BLaER1 treated with 17β-estradiol and CSF1 and Interleukin-3, amounts not matched to agents 10 nM and 100 nM (cell line): ENCODE measurements around the gene MSLN.

Experiments
- H3K27ac ChIP-seq, 11 experiments: shearing (Covaris generic); formaldehyde crosslinking; 2 replicates each; pipeline ENCODE4 v1.8.1; 2022
- H3K27me3 ChIP-seq, 11 experiments: shearing (Covaris generic); formaldehyde crosslinking; 2 replicates each; pipeline ENCODE4 v1.8.1; 2022
- H3K36me3 ChIP-seq, 11 experiments: shearing (Covaris generic); formaldehyde crosslinking; 2 replicates each; pipeline ENCODE4 v1.8.1; 2022
- H3K4me1 ChIP-seq, 10 experiments: shearing (Covaris generic); formaldehyde crosslinking; 2 replicates each; pipeline ENCODE4 v1.8.1; 2022
- H3K4me2 ChIP-seq, 11 experiments: shearing (Covaris generic); formaldehyde crosslinking; 2 replicates each; pipeline ENCODE4 v1.8.1; 2022
- H3K4me3 ChIP-seq, 10 experiments: shearing (Covaris generic); formaldehyde crosslinking; 2 replicates each; pipeline ENCODE4 v1.8.1; 2022
- H3K9ac ChIP-seq, 11 experiments: shearing (Covaris generic); formaldehyde crosslinking; 2 replicates each; pipeline ENCODE4 v1.8.1; 2022
- H3K9me3 ChIP-seq, 11 experiments: shearing (Covaris generic); formaldehyde crosslinking; replicated peaks in 1 of 11; 2 replicates each; pipeline ENCODE4 v1.8.1; 2022
- H4K20me1 ChIP-seq, 11 experiments: shearing (Covaris generic); formaldehyde crosslinking; 2 replicates each; pipeline ENCODE4 v1.8.1; 2022
- Cebpa-rat ChIP-seq, 11 experiments: shearing (Covaris generic); IDR thresholded peaks; 2 replicates each; pipeline ENCODE4 v1.8.1; 2022

Gene MSLN

DNA sequence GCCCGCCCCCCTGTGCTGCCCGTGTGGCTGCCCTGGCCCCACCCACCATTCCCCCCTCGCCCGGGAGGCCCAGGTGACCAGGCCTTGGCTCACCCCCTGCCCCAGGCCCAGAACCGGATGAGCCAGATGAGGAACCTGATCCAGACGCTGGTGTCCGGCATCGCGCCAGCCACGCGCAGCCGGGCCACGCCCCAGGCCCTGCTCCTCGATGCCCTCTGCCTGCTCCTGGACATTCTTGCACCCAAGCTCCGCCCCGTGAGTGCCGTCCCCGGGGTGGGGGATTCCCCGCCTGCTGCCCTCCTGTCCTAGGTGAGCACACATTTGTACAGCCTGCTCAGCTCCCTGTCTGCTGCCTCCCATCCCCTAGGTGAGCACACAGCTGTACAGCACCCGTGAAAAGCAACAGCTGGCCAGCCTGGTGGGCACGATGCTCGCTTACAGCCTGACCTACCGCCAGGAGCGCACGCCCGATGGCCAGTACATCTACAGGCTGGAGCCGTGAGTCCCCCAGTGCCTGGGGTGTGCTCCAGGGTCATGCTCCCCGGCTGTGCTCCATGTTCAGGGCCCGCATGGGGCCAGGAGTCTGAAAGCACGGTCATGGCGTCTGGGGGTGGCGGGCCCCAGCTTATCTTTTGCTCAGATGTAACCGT is 35.2 kb downstream of the MSLN start:
- Histone ChIP-seq H3K9ac (no peak overlapping the region), H3K4me3 (no peak overlapping the region)

GRCh38 chr16:796296-797119 is 36.0 kb downstream of the MSLN start:
- peaks cover 0 to 85% (median 32%) of the 10 kb centered on the region in 11 experiments; a peak in 17 of 22 replicates for H4K20me1 ChIP-seq
- H3K9me3 ChIP-seq = no peaks in the 10 kb centered on the region
- peaks cover 29 to 39% (median 34%) of the 10 kb centered on the region in 11 experiments for H3K27me3 ChIP-seq
- H3K27ac ChIP-seq = no peak overlapping the region
- no peak overlapping the region for H3K4me3 ChIP-seq
- peaks cover 0 to 62% (median 42%) of the 10 kb centered on the region in 11 experiments; a peak in 20 of 22 replicates for H3K36me3 ChIP-seq
- no peak overlapping the region for H3K4me2 ChIP-seq
- H3K4me1 ChIP-seq = peaks cover 0 to 16% (median 14%) of the 10 kb centered on the region in 10 experiments; a peak in 16 of 20 replicates
- no peak for TF ChIP-seq Cebpa-rat (IDR thresholded peaks at IDR 0.05)
- no peak overlapping the region for H3K9ac ChIP-seq

More for the DNA sequence above, 35.2 kb downstream of the MSLN start:
- Histone ChIP-seq H3K4me1 (peaks cover 0 to 9% (median 6%) of the 10 kb centered on the region in 10 experiments; a peak in 15 of 20 replicates), H3K27ac (no peak overlapping the region), H3K36me3 (peaks cover 0 to 70% (median 50%) of the 10 kb centered on the region in 11 experiments; a peak in 21 of 22 replicates), H4K20me1 (peaks cover 0 to 85% (median 29%) of the 10 kb centered on the region in 11 experiments; a peak in 17 of 22 replicates), H3K27me3 (peaks cover 21 to 31% (median 26%) of the 10 kb centered on the region in 11 experiments), H3K9me3 (no peaks in the 10 kb centered on the region), H3K4me2 (no peak overlapping the region)
- no peak for TF ChIP-seq Cebpa-rat (IDR thresholded peaks at IDR 0.05)

DNA sequence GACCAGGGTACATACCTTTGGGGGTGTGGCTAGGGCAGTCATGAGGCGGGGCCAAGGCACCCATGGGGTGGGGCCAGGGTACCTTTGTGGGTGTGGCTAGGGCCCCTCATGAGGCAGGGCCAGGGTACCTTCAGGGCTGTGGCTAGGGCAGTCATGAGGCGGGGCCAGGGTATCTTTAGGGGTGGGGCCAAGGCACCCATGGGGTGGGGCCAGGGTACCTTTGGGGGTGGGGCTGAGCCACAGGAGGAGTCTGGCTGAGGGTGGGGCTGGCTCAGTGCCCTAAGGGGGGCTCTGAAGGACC is 36.5 kb downstream of the MSLN start:
- H4K20me1 ChIP-seq = peaks cover 0 to 85% (median 37%) of the 10 kb centered on the region in 11 experiments; a peak in 17 of 22 replicates
- H3K27ac ChIP-seq = no peak overlapping the region
- no peak overlapping the region for H3K9ac ChIP-seq
- H3K27me3 ChIP-seq = peaks cover 34 to 44% (median 39%) of the 10 kb centered on the region in 11 experiments
- H3K4me1 ChIP-seq = peaks cover 0 to 17% (median 16%) of the 10 kb centered on the region in 10 experiments; a peak in 16 of 20 replicates
- H3K4me3 ChIP-seq = no peak overlapping the region
- H3K36me3 ChIP-seq = peaks cover 0 to 57% (median 36%) of the 10 kb centered on the region in 11 experiments; a peak in 16 of 22 replicates
- TF ChIP-seq Cebpa-rat (IDR thresholded peaks at IDR 0.05) = no peak
- no peaks in the 10 kb centered on the region for H3K9me3 ChIP-seq
- no peak overlapping the region for H3K4me2 ChIP-seq

DNA sequence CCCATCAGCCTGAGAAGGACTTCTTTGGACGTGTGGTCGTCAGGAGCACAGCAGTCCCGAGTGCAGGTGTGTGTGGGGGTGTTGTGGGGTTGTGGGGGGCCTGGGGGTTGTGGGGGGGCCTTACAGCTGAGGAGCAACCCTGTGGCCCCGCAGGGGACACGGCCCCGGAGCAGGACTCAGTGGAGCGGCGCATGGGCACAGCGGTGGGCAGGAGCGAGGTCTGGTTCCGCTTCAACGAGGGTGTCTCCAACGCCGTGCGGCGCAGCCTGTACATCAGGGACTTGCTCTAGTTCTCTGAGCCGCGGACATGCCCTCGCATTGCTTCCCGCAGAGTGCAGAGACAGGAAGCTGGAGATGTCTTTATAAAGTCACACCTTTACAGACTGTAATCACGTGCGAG is 37.2 kb downstream of the MSLN start:
- H3K36me3 ChIP-seq = peaks cover 0 to 51% (median 30%) of the 10 kb centered on the region in 11 experiments; a peak in 14 of 22 replicates
- H3K9me3 ChIP-seq = no peaks in the 10 kb centered on the region
- TF ChIP-seq Cebpa-rat (IDR thresholded peaks at IDR 0.05) = no peak
- no peak overlapping the region for H3K27ac ChIP-seq
- H3K9ac ChIP-seq = no peak overlapping the region
- peaks cover 0 to 85% (median 41%) of the 10 kb centered on the region in 11 experiments; a peak in 17 of 22 replicates for H4K20me1 ChIP-seq
- no peak overlapping the region for H3K4me2 ChIP-seq
- no peak overlapping the region for H3K4me3 ChIP-seq
- H3K4me1 ChIP-seq = peaks cover 0 to 17% (median 16%) of the 10 kb centered on the region in 10 experiments; a peak in 16 of 20 replicates
- peaks cover 41 to 50% (median 45%) of the 10 kb centered on the region in 11 experiments for H3K27me3 ChIP-seq

- Histone ChIP-seq H3K4me2 (no peak overlapping the region), H4K20me1 (peaks cover 0 to 84% (median 44%) of the 10 kb centered on the region in 11 experiments; a peak in 17 of 22 replicates), H3K4me1 (peaks cover 0 to 25% (median 17%) of the 10 kb centered on the region in 10 experiments; a peak in 16 of 20 replicates), H3K27ac (no peak overlapping the region), H3K4me3 (no peak overlapping the region), H3K27me3 (peaks cover 50 to 60% (median 55%) of the 10 kb centered on the region in 11 experiments), H3K36me3 (peaks cover 0 to 41% (median 22%) of the 10 kb centered on the region in 11 experiments; a peak in 14 of 22 replicates), H3K9me3 (no peaks in the 10 kb centered on the region), H3K9ac (no peak overlapping the region)
- no peak for TF ChIP-seq Cebpa-rat (IDR thresholded peaks at IDR 0.05)
Measured at GRCh38 chr16:798666-799065, 38.1 kb downstream of the MSLN start.

- Histone ChIP-seq H3K4me3 (no peak overlapping the region), H3K4me2 (no peak overlapping the region), H3K27ac (no peak overlapping the region), H3K4me1 (peaks cover 0 to 25% (median 17%) of the 10 kb centered on the region in 10 experiments; a peak in 16 of 20 replicates), H4K20me1 (peaks cover 0 to 81% (median 41%) of the 10 kb centered on the region in 11 experiments; a peak in 17 of 22 replicates), H3K9me3 (no peaks in the 10 kb centered on the region), H3K27me3 (peaks cover 57 to 67% (median 62%) of the 10 kb centered on the region in 11 experiments), H3K36me3 (peaks cover 0 to 34% (median 18%) of the 10 kb centered on the region in 11 experiments; a peak in 13 of 22 replicates), H3K9ac (no peak overlapping the region)
- TF ChIP-seq Cebpa-rat (IDR thresholded peaks at IDR 0.05) = no peak
Measured at GRCh38 chr16:799111-799947, 38.8 kb downstream of the MSLN start.

DNA sequence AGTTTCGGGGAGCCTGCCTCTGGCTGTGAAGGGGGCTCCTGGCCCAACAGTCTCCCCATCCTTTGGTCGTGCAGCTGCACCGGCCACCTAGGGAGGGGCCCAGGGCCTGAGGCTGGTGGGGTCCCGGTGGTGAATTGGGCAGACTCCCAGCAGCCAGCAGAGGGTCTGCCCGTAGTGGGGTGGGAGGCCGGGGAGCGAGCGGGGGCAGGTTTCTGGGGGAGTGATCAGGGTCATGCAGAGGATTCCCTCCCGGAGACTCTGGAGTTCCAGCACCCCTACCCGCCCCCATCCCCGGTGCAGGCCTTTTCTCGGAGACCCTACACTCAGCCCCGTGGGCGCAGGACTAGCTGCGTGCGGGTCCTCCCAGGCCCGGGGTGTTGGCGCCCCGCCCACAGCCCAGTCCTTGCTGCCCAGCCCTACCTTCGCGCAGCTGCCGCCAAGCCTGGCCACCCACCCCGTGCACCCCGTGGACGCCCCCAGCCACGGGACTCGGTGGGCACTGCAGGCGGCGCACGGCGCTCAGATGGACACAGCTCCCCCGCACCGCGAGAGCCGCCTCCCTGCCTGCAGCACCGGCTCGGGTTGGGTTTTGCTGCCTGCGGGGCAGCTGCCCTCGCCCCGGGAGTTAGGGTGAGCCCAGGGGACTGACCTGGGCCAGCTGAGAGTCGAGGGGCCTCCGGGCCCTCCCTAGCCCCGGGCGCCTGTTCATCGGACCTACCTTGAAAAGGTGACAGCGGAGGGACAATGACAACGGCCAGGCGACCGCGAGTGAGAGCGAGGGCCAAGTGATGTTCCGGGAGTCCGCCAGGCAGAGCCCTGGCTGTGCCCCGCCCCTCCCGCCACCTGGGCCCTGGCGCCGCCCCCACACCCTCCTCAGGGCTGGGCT is 39.7 kb downstream of the MSLN start, which contains the start of gene GNG13:
Gene GNG13 (minus strand): TSS at position 787 of the 886 bp plus-strand sequence. CDS start 1,657 bp downstream, outside the sequence.
- 0 out of 22 replicates have a peak within 1 kb of the TSS, but pooled peaks of 3 of the 11 experiments have one; percentile 12 to 44 (median 33) for H3K9ac ChIP-seq
- TF ChIP-seq Cebpa-rat (IDR thresholded peaks at IDR 0.05) = no peak
- H3K4me3 ChIP-seq = no peak within 1 kb of the TSS; a peak in 1 of 20 replicates
- peaks cover 0 to 25% (median 17%) of the 10 kb centered on the region in 10 experiments; a peak in 16 of 20 replicates for H3K4me1 ChIP-seq
- peaks cover 0 to 26% (median 14%) of the 10 kb centered on the region in 11 experiments; a peak in 13 of 22 replicates for H3K36me3 ChIP-seq
- peaks cover 0 to 80% (median 40%) of the 10 kb centered on the region in 11 experiments; a peak in 17 of 22 replicates for H4K20me1 ChIP-seq
- H3K9me3 ChIP-seq = no peaks in the 10 kb centered on the region
- peak within 1 kb of the TSS in 8 of 11 experiments; percentile 23 to 71 (median 48); a peak in 12 of 22 replicates for H3K4me2 ChIP-seq
- H3K27me3 ChIP-seq = peaks cover 66 to 75% (median 70%) of the 10 kb centered on the region in 11 experiments
- no peak within 1 kb of the TSS for H3K27ac ChIP-seq
